H9 (cell line): ENCODE results near the gene PIGS. TPM values are rescaled to one million over a fixed set of nuclear protein-coding genes. Genes with fewer than 3 reads are reported as not detected.

Experiments
- DNase-seq: peaks from one replicate; pipeline ENCODE4 v3.0.0-alpha.2; 2017
- H2AFZ ChIP-seq: one replicate; pipeline ENCODE4 v1.6.1; 2013; ENCODE audit warnings: mild to moderate bottlenecking, low read length, control low read depth, moderate library complexity
- H2AK5ac ChIP-seq: 2 replicates; pipeline ENCODE4 v1.6.1; 2013; ENCODE audit warnings: low read length, control low read depth, mixed read lengths; ENCODE audit not compliant: insufficient read length
- H2BK120ac ChIP-seq: one replicate; pipeline ENCODE4 v1.6.1; 2013; ENCODE audit warnings: low read depth, mild to moderate bottlenecking, low read length, control low read depth, inconsistent platforms; ENCODE audit not compliant: poor library complexity, severe bottlenecking
- H2BK12ac ChIP-seq: 2 replicates; pipeline ENCODE4 v1.6.1; 2013; ENCODE audit warnings: low read length, control low read depth, mixed read lengths, low read depth; ENCODE audit not compliant: insufficient read length
- H2BK15ac ChIP-seq: 2 replicates; pipeline ENCODE4 v1.6.1; 2013; ENCODE audit warnings: low read depth, low read length, control low read depth
- H2BK20ac ChIP-seq: one replicate; pipeline ENCODE4 v1.6.1; 2013; ENCODE audit warnings: low read depth, mild to moderate bottlenecking, low read length, control low read depth, inconsistent platforms; ENCODE audit not compliant: poor library complexity, severe bottlenecking
- H2BK5ac ChIP-seq: 2 replicates; pipeline ENCODE4 v1.6.1; 2013; ENCODE audit warnings: low read length, control low read depth, mixed read lengths; ENCODE audit not compliant: insufficient read length
- H3K14ac ChIP-seq: 2 replicates; pipeline ENCODE4 v1.6.1; 2013; ENCODE audit warnings: low read length, control low read depth; ENCODE audit not compliant: insufficient read depth
- H3K18ac ChIP-seq: 2 replicates; pipeline ENCODE4 v1.6.1; 2013; ENCODE audit warnings: low read depth, mild to moderate bottlenecking, mixed read lengths, low read length, control low read depth; ENCODE audit not compliant: insufficient read length
- H3K23ac ChIP-seq: 2 replicates; pipeline ENCODE4 v1.6.1; 2013; ENCODE audit warnings: low read length, control low read depth, mixed read lengths, low read depth; ENCODE audit not compliant: insufficient read length
- H3K23me2 ChIP-seq: 2 replicates; pipeline ENCODE4 v1.6.1; 2013; ENCODE audit warnings: low read depth, mild to moderate bottlenecking, mixed read lengths, low read length, control low read depth; ENCODE audit not compliant: insufficient read length, poor library complexity, severe bottlenecking
- H3K27ac ChIP-seq: 2 replicates; pipeline ENCODE4 v1.5.1; 2013; ENCODE audit warnings: low read length, control low read depth, mixed read lengths, low read depth; ENCODE audit not compliant: insufficient read length
- H3K27me3 ChIP-seq: 2 replicates; pipeline ENCODE4 v1.6.1; 2013; ENCODE audit warnings: low read length, control low read depth, inconsistent platforms; ENCODE audit not compliant: insufficient read depth
- H3K4ac ChIP-seq: 2 replicates; pipeline ENCODE4 v1.6.1; 2013; ENCODE audit warnings: low read depth, mild to moderate bottlenecking, control low read depth, inconsistent platforms, low read length, moderate library complexity
- H3K4me1 ChIP-seq: 2 replicates; pipeline ENCODE4 v1.6.1; 2013; ENCODE audit warnings: low read length, control low read depth, inconsistent platforms; ENCODE audit not compliant: insufficient read depth
- H3K4me2 ChIP-seq: 2 replicates; pipeline ENCODE4 v1.6.1; 2013; ENCODE audit warnings: low read length, control low read depth, mixed read lengths; ENCODE audit not compliant: insufficient read length, insufficient read depth
- H3K56ac ChIP-seq: 2 replicates; pipeline ENCODE4 v1.6.1; 2013; ENCODE audit warnings: low read depth, mild to moderate bottlenecking, mixed read lengths, low read length, control low read depth; ENCODE audit not compliant: insufficient read length
- H3K79me1 ChIP-seq: 2 replicates; pipeline ENCODE4 v1.6.1; 2013; ENCODE audit warnings: low read depth, mild to moderate bottlenecking, moderate library complexity, low read length, control low read depth, inconsistent platforms; ENCODE audit not compliant: insufficient read depth, poor library complexity, severe bottlenecking
- H3K79me2 ChIP-seq: 2 replicates; pipeline ENCODE4 v1.6.1; 2013; ENCODE audit warnings: low read length, control low read depth, inconsistent platforms; ENCODE audit not compliant: insufficient read depth
- H3K9ac ChIP-seq: 2 replicates; pipeline ENCODE4 v1.6.1; 2013; ENCODE audit warnings: low read length, control low read depth, mixed read lengths; ENCODE audit not compliant: insufficient read length; ENCODE audit errors: extremely low read depth
- H3K9me3 ChIP-seq: one replicate; pipeline ENCODE4 v1.6.1; 2013; ENCODE audit warnings: low read depth, low read length, inconsistent platforms; ENCODE audit not compliant: control insufficient read depth
- H3T11ph ChIP-seq: one replicate; pipeline ENCODE4 v1.6.1; 2013; ENCODE audit warnings: mild to moderate bottlenecking, low read length, control low read depth, inconsistent platforms
- H4K20me1 ChIP-seq: one replicate; pipeline ENCODE4 v1.6.1; 2013; ENCODE audit not compliant: control insufficient read depth, insufficient read length, insufficient read depth
- H4K5ac ChIP-seq: 2 replicates; pipeline ENCODE4 v1.6.1; 2013; ENCODE audit warnings: low read depth, mild to moderate bottlenecking, mixed read lengths, low read length, control low read depth; ENCODE audit not compliant: insufficient read length
- H4K8ac ChIP-seq: replicated peaks from 2 replicates; pipeline ENCODE4 v1.6.1; 2013; ENCODE audit warnings: low read length, control low read depth, mixed read lengths, low read depth; ENCODE audit not compliant: insufficient read length
- H4K91ac ChIP-seq: 2 replicates; pipeline ENCODE4 v1.6.1; 2013; ENCODE audit warnings: low read depth, mild to moderate bottlenecking, moderate library complexity, mixed read lengths, low read length, control low read depth; ENCODE audit not compliant: insufficient read length
- H3K27ac Mint-ChIP-seq, 3 experiments: 2 replicates in 2 of 3; 3 replicates in 1 of 3; pipeline ENCODE4 v1.8.0; 2020 to 2021; ENCODE audit warnings: mixed read lengths in 3 of 3, mild to moderate bottlenecking in 1 of 3, moderate library complexity in 1 of 3
- H3K27me3 Mint-ChIP-seq: 2 replicates; pipeline ENCODE4 v1.8.0; 2021; ENCODE audit warnings: low read depth, mild to moderate bottlenecking, moderate library complexity, mixed read lengths
- H3K36me3 Mint-ChIP-seq, 3 experiments: 2 replicates in 2 of 3; 3 replicates in 1 of 3; pipeline ENCODE4 v1.8.0; 2020 to 2021; ENCODE audit warnings: low read depth in 3 of 3, mixed read lengths in 3 of 3; ENCODE audit not compliant: insufficient read depth in 1 of 3
- H3K4me1 Mint-ChIP-seq, 2 experiments: 2 replicates each; pipeline ENCODE4 v1.8.0; 2020; ENCODE audit warnings: mixed read lengths in 2 of 2
- H3K4me3 Mint-ChIP-seq, 2 experiments: 2 replicates in 1 of 2; 3 replicates in 1 of 2; pipeline ENCODE4 v1.8.0; 2020 to 2021; ENCODE audit warnings: mild to moderate bottlenecking in 2 of 2, mixed read lengths in 2 of 2, moderate library complexity in 1 of 2
- H3K9me3 Mint-ChIP-seq, 2 experiments: 2 replicates in 1 of 2; 3 replicates in 1 of 2; pipeline ENCODE4 v1.8.0; 2020; ENCODE audit warnings: mild to moderate bottlenecking in 2 of 2, mixed read lengths in 2 of 2, moderate library complexity in 1 of 2
- WGBS: extraction: QIAGEN DNeasy Blood & Tissue Kit; methylation state at CpG from one replicate; pipeline ENCODE4 v1.1.7; 2013; ENCODE audit warnings: missing lambda C conversion rate, low lambda C conversion rate, mixed read lengths; ENCODE audit not compliant: insufficient read length; ENCODE audit errors: extremely low coverage; 5-methylcytosine and 5-hydroxymethylcytosine counted together
- total RNA-seq: library from RNA; stranded (reverse); gene quantifications from 2 replicates; pipeline ENCODE4 v1.2.1, GENCODE V29; 2021
- TF ChIP-seq, protein P1 (sequence below): fragments of 200-600 bp; sonication (generic); conservative IDR thresholded peaks from 3 replicates; pipeline ENCODE4 v1.8.0; 2021; ENCODE audit warnings: antibody characterized with exemption, mild to moderate bottlenecking

PIGS gene
- total RNA-seq, 1 experiment from 2014 or later: 45.8 TPM

DNA sequence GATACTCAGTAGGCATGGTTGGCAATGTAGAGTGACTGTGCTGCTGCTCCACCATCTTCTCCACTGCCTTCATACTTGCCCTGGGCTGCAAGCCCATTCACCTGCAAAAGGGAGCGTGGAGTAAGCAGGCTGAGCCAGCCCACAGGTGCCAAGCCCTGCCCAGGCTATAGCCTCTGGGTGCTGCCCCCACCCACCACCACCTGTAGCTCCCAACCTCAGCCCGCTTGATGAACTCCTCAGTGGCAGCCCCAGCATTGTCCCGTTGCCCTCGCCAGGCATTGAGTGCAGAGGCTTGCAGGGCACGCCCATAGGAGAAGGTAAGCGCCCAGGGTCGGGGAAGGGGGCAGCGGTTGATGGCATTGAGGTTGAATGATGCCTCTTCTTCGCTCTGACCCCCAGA lies 2.2 kb upstream of the PIGS start:
- no peak overlapping the region for H3K4me3 Mint-ChIP-seq
- no peak overlapping the region for H3K4me2 ChIP-seq

More for the DNA sequence above, 2.2 kb upstream of the PIGS start:
- H3K9me3 Mint-ChIP-seq: no peaks in the 10 kb centered on the region
- Histone ChIP-seq H3T11ph (no peak overlapping the region), H4K91ac (no peak overlapping the region), H3K4me1 (no peaks in the 10 kb centered on the region), H3K9me3 (no peaks in the 10 kb centered on the region), H4K8ac (no peak overlapping the region), H2AK5ac (no peak overlapping the region), H3K27ac (no peak overlapping the region), H3K56ac (no peak overlapping the region), H3K23me2 (peaks cover 11% of the 10 kb centered on the region), H2BK15ac (no peak overlapping the region), H2BK20ac (no peak overlapping the region), H3K79me1 (no peaks in the 10 kb centered on the region), H3K18ac (no peak overlapping the region), H3K4ac (no peak overlapping the region), H3K79me2 (no peaks in the 10 kb centered on the region), H4K5ac (no peak overlapping the region), H3K27me3 (no peaks in the 10 kb centered on the region), H2BK120ac (no peak overlapping the region), H3K14ac (no peak overlapping the region), H2BK5ac (no peak overlapping the region), H3K23ac (no peak overlapping the region), H3K9ac (no peak overlapping the region), H2AFZ (no peak overlapping the region), H4K20me1 (peaks cover 2% of the 10 kb centered on the region), H2BK12ac (no peak overlapping the region)
- WGBS: no CpG with 5 or more reads among the region's 9 CpGs
- H3K36me3 Mint-ChIP-seq: peaks cover 12 to 35% (median 34%) of the 10 kb centered on the region in 3 experiments; a peak in 6 of 7 replicates
- TF ChIP-seq, protein P1, sequence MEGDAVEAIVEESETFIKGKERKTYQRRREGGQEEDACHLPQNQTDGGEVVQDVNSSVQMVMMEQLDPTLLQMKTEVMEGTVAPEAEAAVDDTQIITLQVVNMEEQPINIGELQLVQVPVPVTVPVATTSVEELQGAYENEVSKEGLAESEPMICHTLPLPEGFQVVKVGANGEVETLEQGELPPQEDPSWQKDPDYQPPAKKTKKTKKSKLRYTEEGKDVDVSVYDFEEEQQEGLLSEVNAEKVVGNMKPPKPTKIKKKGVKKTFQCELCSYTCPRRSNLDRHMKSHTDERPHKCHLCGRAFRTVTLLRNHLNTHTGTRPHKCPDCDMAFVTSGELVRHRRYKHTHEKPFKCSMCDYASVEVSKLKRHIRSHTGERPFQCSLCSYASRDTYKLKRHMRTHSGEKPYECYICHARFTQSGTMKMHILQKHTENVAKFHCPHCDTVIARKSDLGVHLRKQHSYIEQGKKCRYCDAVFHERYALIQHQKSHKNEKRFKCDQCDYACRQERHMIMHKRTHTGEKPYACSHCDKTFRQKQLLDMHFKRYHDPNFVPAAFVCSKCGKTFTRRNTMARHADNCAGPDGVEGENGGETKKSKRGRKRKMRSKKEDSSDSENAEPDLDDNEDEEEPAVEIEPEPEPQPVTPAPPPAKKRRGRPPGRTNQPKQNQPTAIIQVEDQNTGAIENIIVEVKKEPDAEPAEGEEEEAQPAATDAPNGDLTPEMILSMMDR: no peak
- H3K4me1 Mint-ChIP-seq: peaks cover 24 to 40% of the 10 kb centered on the region in 2 experiments
- H3K27me3 Mint-ChIP-seq: peaks cover 7% of the 10 kb centered on the region
- DNase-seq: no peak
- H3K27ac Mint-ChIP-seq: no peak overlapping the region
